H1 (cell line): ENCODE results near the gene MCF2L. TPM values are rescaled to one million over a fixed set of nuclear protein-coding genes. Genes with fewer than 3 reads are reported as not detected.

Experiments used
- CTCF ChIA-PET: fragments of 300-600 bp; sonication (Branson Sonifier 250); formaldehyde crosslinking; loops from one replicate; lab custom pipeline; 2021; ENCODE audit not compliant: partially characterized antibody; lab: Charles Lee
- POLR2A ChIA-PET: fragments of 300-600 bp; sonication (Branson Sonifier 250); formaldehyde crosslinking; loops from one replicate; lab custom pipeline; 2021; ENCODE audit warnings: inconsistent platforms; ENCODE audit not compliant: partially characterized antibody; lab: Charles Lee
- DNase-seq, 2 experiments: peaks; one replicate each; pipeline versions ENCODE4 v3.0.0 to v3.0.0-alpha.2; 2010 to 2022; ENCODE audit warnings: low spot score in 2 of 2, low read depth in 1 of 2, mixed read lengths in 1 of 2
- FAIRE-seq: peaks from 2 replicates; lab custom pipeline; 2011; peaks lifted over from hg19 to GRCh38; lab: Jason Lieb, UNC
- H2AFZ ChIP-seq: 2 replicates; pipeline ENCODE4 v1.8.1; 2012; ENCODE audit warnings: low read length, inconsistent platforms
- H2AK5ac ChIP-seq: 2 replicates; pipeline ENCODE4 v1.6.1; 2013; ENCODE audit warnings: low read depth, low read length
- H2BK120ac ChIP-seq: replicated peaks from 2 replicates; pipeline ENCODE3; 2013; ENCODE audit warnings: low read depth, low read length, inconsistent platforms
- H2BK12ac ChIP-seq: 2 replicates; pipeline ENCODE4 v1.6.1; 2013; ENCODE audit warnings: low read depth, low read length
- H2BK15ac ChIP-seq: 2 replicates; pipeline ENCODE4 v1.6.1; 2013; ENCODE audit warnings: low read length
- H2BK20ac ChIP-seq: 2 replicates; pipeline ENCODE4 v1.6.1; 2013; ENCODE audit warnings: low read length
- H2BK5ac ChIP-seq: 2 replicates; pipeline ENCODE4 v1.6.1; 2013; ENCODE audit warnings: low read depth, low read length
- H3K14ac ChIP-seq: 2 replicates; pipeline ENCODE4 v1.6.1; 2013; ENCODE audit warnings: inconsistent platforms; ENCODE audit not compliant: insufficient read length
- H3K18ac ChIP-seq: 2 replicates; pipeline ENCODE4 v1.6.1; 2013; ENCODE audit warnings: low read length; ENCODE audit errors: extremely low read depth
- H3K23ac ChIP-seq: 2 replicates; pipeline ENCODE4 v1.6.1; 2013; ENCODE audit warnings: inconsistent platforms; ENCODE audit not compliant: insufficient read length
- H3K23me2 ChIP-seq: 2 replicates; pipeline ENCODE4 v1.6.1; 2013; ENCODE audit warnings: low read depth, low read length
- H3K27ac ChIP-seq: 2 replicates; pipeline ENCODE4 v1.6.1; 2011; ENCODE audit warnings: low read depth, low read length, inconsistent platforms
- H3K27me3 ChIP-seq, 4 experiments: replicated peaks in 1 of 4; 1 replicate in 1 of 4; 2 replicates in 3 of 4; pipeline versions ENCODE4 v1.6.1 to v1.8.1; 2011 to 2013; ENCODE audit warnings: low read length in 3 of 4, mild to moderate bottlenecking in 3 of 4, inconsistent platforms in 2 of 4, mixed read lengths in 2 of 4, moderate library complexity in 1 of 4; ENCODE audit not compliant: control insufficient read depth in 3 of 4, insufficient read depth in 3 of 4; ENCODE audit errors: extremely low read depth in 1 of 4
- H3K36me3 ChIP-seq, 4 experiments: 2 replicates each; pipeline versions ENCODE4 v1.6.1 to v1.8.1; 2011 to 2013; ENCODE audit warnings: mild to moderate bottlenecking in 4 of 4, low read length in 3 of 4, moderate library complexity in 2 of 4, control low read depth in 1 of 4, inconsistent platforms in 1 of 4; ENCODE audit not compliant: insufficient read depth in 4 of 4, control insufficient read depth in 2 of 4
- H3K4ac ChIP-seq: replicated peaks from 2 replicates; pipeline ENCODE3; 2013; ENCODE audit warnings: low read length, low read depth, mixed read lengths, inconsistent platforms; ENCODE audit not compliant: insufficient read length
- H3K4me1 ChIP-seq, 4 experiments: replicated peaks in 1 of 4; 1 replicate in 1 of 4; 2 replicates in 3 of 4; pipeline versions ENCODE4 v1.6.1 to v1.8.1; 2011 to 2013; ENCODE audit warnings: low read length in 3 of 4, inconsistent platforms in 2 of 4, mixed read lengths in 1 of 4; ENCODE audit not compliant: insufficient read depth in 4 of 4, control insufficient read depth in 3 of 4
- H3K4me2 ChIP-seq, 2 experiments: 2 replicates each; pipeline versions ENCODE4 v1.6.1 to v1.8.1; 2011 to 2013; ENCODE audit warnings: low read depth in 2 of 2, low read length in 2 of 2, control low read depth in 1 of 2, inconsistent platforms in 1 of 2, mild to moderate bottlenecking in 1 of 2; ENCODE audit not compliant: insufficient read depth in 1 of 2
- H3K4me3 ChIP-seq, 4 experiments: fragments of 200-600, 300-600 bp in 1 of 4; sonication (generic), shearing (Covaris generic), sonication (Bioruptor Twin) in 1 of 4; 2 replicates each; pipeline versions ENCODE4 v1.5.1 to v1.8.1; 2011 to 2016; ENCODE audit warnings: low read length in 4 of 4, low read depth in 3 of 4, control low read depth in 2 of 4, inconsistent platforms in 2 of 4, mild to moderate bottlenecking in 2 of 4, mixed read lengths in 1 of 4, moderate library complexity in 1 of 4; ENCODE audit not compliant: insufficient read depth in 2 of 4; ENCODE audit errors: extremely low read depth in 1 of 4
- H3K56ac ChIP-seq: replicated peaks from 2 replicates; pipeline ENCODE3; 2013; ENCODE audit warnings: low read depth, mild to moderate bottlenecking, mixed read lengths, low read length, inconsistent platforms; ENCODE audit not compliant: insufficient read length
- H3K79me1 ChIP-seq: 2 replicates; pipeline ENCODE4 v1.6.1; 2013; ENCODE audit warnings: low read depth, low read length, control low read depth
- H3K79me2 ChIP-seq, 2 experiments: 2 replicates each; pipeline versions ENCODE4 v1.6.1 to v1.8.1; 2012 to 2013; ENCODE audit warnings: low read length in 2 of 2, mild to moderate bottlenecking in 2 of 2, inconsistent platforms in 1 of 2; ENCODE audit not compliant: insufficient read depth in 2 of 2, control insufficient read depth in 1 of 2
- H3K9ac ChIP-seq, 4 experiments: replicated peaks in 1 of 4; 1 replicate in 1 of 4; 2 replicates in 3 of 4; pipeline versions ENCODE4 v1.6.1 to v1.8.1; 2011 to 2013; ENCODE audit warnings: low read depth in 3 of 4, low read length in 3 of 4, control low read depth in 2 of 4, mild to moderate bottlenecking in 2 of 4, moderate library complexity in 2 of 4, inconsistent platforms in 1 of 4; ENCODE audit errors: extremely low read depth in 1 of 4
- H3K9me3 ChIP-seq, 2 experiments: 2 replicates each; pipeline versions ENCODE4 v1.6.1 to v1.8.1; 2012 to 2013; ENCODE audit warnings: mild to moderate bottlenecking in 2 of 2, moderate library complexity in 2 of 2, control low read depth in 1 of 2, inconsistent platforms in 1 of 2, low read depth in 1 of 2, low read length in 1 of 2, mixed read lengths in 1 of 2; ENCODE audit not compliant: insufficient read depth in 2 of 2
- H4K20me1 ChIP-seq, 2 experiments: replicated peaks in 1 of 2; 2 replicates each; pipeline versions ENCODE3 to v1.8.1; 2011 to 2013; ENCODE audit warnings: inconsistent platforms in 2 of 2, low read length in 2 of 2, mild to moderate bottlenecking in 1 of 2; ENCODE audit not compliant: insufficient read depth in 2 of 2, control insufficient read depth in 1 of 2
- H4K5ac ChIP-seq: 2 replicates; pipeline ENCODE4 v1.6.1; 2013; ENCODE audit warnings: low read length, low read depth, mixed read lengths, inconsistent platforms; ENCODE audit not compliant: insufficient read length
- H4K8ac ChIP-seq: 2 replicates; pipeline ENCODE4 v1.8.0; 2013; ENCODE audit warnings: mild to moderate bottlenecking, moderate library complexity, low read length, inconsistent platforms; ENCODE audit not compliant: insufficient read depth; ENCODE audit errors: extremely low read depth
- H4K91ac ChIP-seq: replicated peaks from 2 replicates; pipeline ENCODE3; 2013; ENCODE audit warnings: low read length, mixed read lengths, inconsistent platforms; ENCODE audit not compliant: insufficient read length
- BRCA1 ChIP-seq: IDR thresholded peaks from 2 replicates; pipeline ENCODE4 v1.6.1; 2012; ENCODE audit warnings: low read depth, low read length, improper control_type of control experiment
- CBX8 ChIP-seq: fragments of 300-800, 300-1000 bp; sonication (generic); IDR thresholded peaks from 2 replicates; pipeline ENCODE4 v1.7.1; 2016; ENCODE audit warnings: low read depth, low read length, borderline replicate concordance
- HDAC6 ChIP-seq: IDR thresholded peaks from one replicate; pipeline ENCODE4 v1.7.1; 2012; ENCODE audit warnings: low read depth, mild to moderate bottlenecking, inconsistent platforms, low read length, moderate library complexity
- KDM5A ChIP-seq: fragments of 200-600 bp; IDR thresholded peaks from 2 replicates; pipeline ENCODE4 v1.7.1; 2012; ENCODE audit warnings: mild to moderate bottlenecking, low read length, inconsistent platforms, mixed read lengths
- POLR2A ChIP-seq, 2 experiments: IDR thresholded peaks; 1 replicate in 1 of 2; 2 replicates in 1 of 2; pipeline ENCODE4 v1.6.1; 2011; ENCODE audit warnings: low read depth in 2 of 2, low read length in 2 of 2, mild to moderate bottlenecking in 2 of 2; ENCODE audit errors: control extremely low read depth in 1 of 2
- RNF2 ChIP-seq: fragments of 200-900, 300-1000 bp; sonication (generic); IDR thresholded peaks from 2 replicates; pipeline ENCODE4 v1.7.1; 2016; ENCODE audit warnings: borderline replicate concordance, low read depth, mild to moderate bottlenecking, antibody characterized with exemption, low read length; ENCODE audit not compliant: poor library complexity, severe bottlenecking; ENCODE audit errors: missing control alignments
- SP2 ChIP-seq: IDR thresholded peaks from 2 replicates; pipeline ENCODE4 v1.6.1; 2012; ENCODE audit warnings: mild to moderate bottlenecking, low read length, inconsistent platforms
- WGBS, 2 experiments: shearing (Covaris generic) in 1 of 2; methylation state at CpG; one replicate each; pipeline versions ENCODE4 v1.1.6 to v1.1.7; 2013 to 2015; ENCODE audit warnings: low lambda C conversion rate in 2 of 2, mixed read lengths in 2 of 2, inconsistent platforms in 1 of 2, low coverage in 1 of 2, missing lambda C conversion rate in 1 of 2; ENCODE audit not compliant: insufficient replicate concordance in 2 of 2, insufficient coverage in 1 of 2, insufficient read length in 1 of 2; ENCODE audit errors: extremely low coverage in 1 of 2, missing lambda C conversion rate in 1 of 2; 5-methylcytosine and 5-hydroxymethylcytosine counted together
- polyA plus RNA-seq, 7 experiments: library from polyadenylated mRNA; depleted of rRNA in 3 of 7; stranded (reverse) in 5 of 7; unstranded in 2 of 7; fragments of >200 nt in 5 of 7; fragments of 200-250 nt in 2 of 7; gene quantifications; 1 replicate in 5 of 7; 2 replicates in 1 of 7; 4 replicates in 1 of 7; pipeline versions ENCODE4 v1.2.1 to v1.2.3, GENCODE V29; 2011 to 2013; ENCODE audit warnings: missing spikeins in 2 of 7, mixed read lengths in 2 of 7
- total RNA-seq: library from RNA; stranded (reverse); fragmentation: NEBNext Ultra II Directional; extraction: Animal tissue kit (Norgen Biotek cat#: 25700); gene quantifications from 2 replicates; pipeline ENCODE4 v1.2.1, GENCODE V29; 2021
- TF ChIP-seq, protein P1 (sequence below): IDR thresholded peaks from 2 replicates; pipeline ENCODE4 v1.6.1; 2012; ENCODE audit warnings: inconsistent platforms

MCF2L gene
- total and polyA plus RNA-seq, 2 of the 8 experiments (the other 6 are each of a cell fraction or from before 2014, with no cell fraction given), result 10.1 to 24.4 TPM

DNA sequence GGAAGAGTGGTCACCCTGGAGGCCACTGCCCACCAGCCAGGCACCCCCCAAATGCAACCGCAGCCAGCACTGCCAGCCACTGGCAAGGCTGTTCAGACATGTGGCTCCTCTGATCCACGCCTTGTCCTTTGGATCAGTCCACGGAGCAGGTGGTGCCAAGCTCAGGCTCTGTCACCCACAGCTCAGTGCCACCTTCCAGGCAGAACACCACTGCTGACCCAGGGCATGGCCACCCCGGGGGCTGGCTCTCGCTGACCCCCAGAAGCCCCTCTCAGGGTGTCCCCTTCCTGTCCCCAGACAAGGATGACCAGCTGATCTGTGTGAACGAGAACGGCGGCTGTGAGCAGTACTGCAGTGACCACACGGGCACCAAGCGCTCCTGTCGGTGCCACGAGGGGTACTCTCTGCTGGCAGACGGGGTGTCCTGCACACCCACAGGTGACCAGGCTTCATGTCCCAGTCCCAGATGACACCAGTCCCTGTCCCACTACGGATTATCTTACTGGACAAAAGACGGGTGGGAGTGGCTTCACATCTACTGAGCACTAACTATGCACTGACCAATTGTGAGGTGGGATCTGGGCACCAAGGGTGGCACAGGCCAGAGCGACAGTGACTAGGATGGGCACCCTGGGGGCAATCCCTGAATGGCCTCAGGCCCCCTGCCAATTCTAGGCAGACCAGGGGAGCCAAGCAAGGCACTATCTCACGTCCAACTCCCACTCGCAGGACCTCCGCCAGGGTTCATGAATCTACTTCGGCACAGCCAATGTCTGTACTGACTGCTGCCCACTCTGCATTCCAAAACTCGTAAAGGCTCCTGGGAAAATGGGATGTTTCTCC lies 146.6 kb downstream of the MCF2L start:
- DNase-seq (peak in 1 of 2 experiments; percentile 33), FAIRE-seq (no peak)
- peaks cover 1% of the 10 kb centered on the region; the same call in 1 of the 2 replicates for H3K23me2 ChIP-seq
- no peaks in the 10 kb centered on the region for H3K4me1 ChIP-seq
- 0 out of 2 replicates have a peak overlapping the region, but pooled peaks have one; percentile 82 for H2AK5ac ChIP-seq
- no peak overlapping the region for H3K23ac ChIP-seq
- no peaks in the 10 kb centered on the region for H3K79me1 ChIP-seq
- H3K9me3 ChIP-seq, result peaks cover 4 to 6% of the 10 kb centered on the region in 2 experiments; a peak in 2 of 4 replicates
- no peak for TF ChIP-seq BRCA1
- no peak for TF ChIP-seq SP2
- no peak for TF ChIP-seq KDM5A
- TF ChIP-seq CBX8, result no peak
- TF ChIP-seq, protein P1, sequence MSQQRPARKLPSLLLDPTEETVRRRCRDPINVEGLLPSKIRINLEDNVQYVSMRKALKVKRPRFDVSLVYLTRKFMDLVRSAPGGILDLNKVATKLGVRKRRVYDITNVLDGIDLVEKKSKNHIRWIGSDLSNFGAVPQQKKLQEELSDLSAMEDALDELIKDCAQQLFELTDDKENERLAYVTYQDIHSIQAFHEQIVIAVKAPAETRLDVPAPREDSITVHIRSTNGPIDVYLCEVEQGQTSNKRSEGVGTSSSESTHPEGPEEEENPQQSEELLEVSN, result no peak
- TF ChIP-seq RNF2, result no peak
- no peak for TF ChIP-seq HDAC6
- no peak for TF ChIP-seq POLR2A (IDR thresholded peaks at IDR 0.05; ENCODE audit: control extremely low read depth in 1 of 2, low read depth in 2 of 2, low read length in 2 of 2)
- no peak overlapping the region for H4K91ac ChIP-seq
- no peak overlapping the region for H4K5ac ChIP-seq
- H3K56ac ChIP-seq, result no peak overlapping the region
- H2BK15ac ChIP-seq, result no peak overlapping the region
- H3K4me3 ChIP-seq, result no peak overlapping the region
- H3K4ac ChIP-seq, result no peak overlapping the region
- WGBS, 2 experiments, result 85% methylated on average over 21 of the region's 21 CpGs; no CpG with 5 or more reads in 1 of the 2 experiments
- H4K20me1 ChIP-seq, result peaks cover 0 to 4% of the 10 kb centered on the region in 2 experiments
- H3K14ac ChIP-seq, result no peak overlapping the region
- H2BK120ac ChIP-seq, result no peak overlapping the region
- H4K8ac ChIP-seq, result no peak overlapping the region
- no peak overlapping the region for H3K9ac ChIP-seq
- H3K36me3 ChIP-seq, result no peaks in the 10 kb centered on the region; a peak in 1 of 8 replicates
- H3K27ac ChIP-seq, result no peak overlapping the region
- ChIA-PET POLR2A (interaction anchor here (1.0 to 1.1 kb wide), 2 partner anchors 14 to 20 kb away, joined by 3 to 4 read pairs; no protein-coding TSS in a partner anchor), CTCF (interaction anchor here (1.0 to 2.1 kb wide), 5 partner anchors 9 to 160 kb away, joined by 3 to 13 read pairs (median 3); no protein-coding TSS in a partner anchor)
- no peaks in the 10 kb centered on the region for H3K79me2 ChIP-seq
- H2BK20ac ChIP-seq, result no peak overlapping the region
- H3K27me3 ChIP-seq, result peaks cover 6 to 7% (median 7%) of the 10 kb centered on the region in 4 experiments; a peak in 6 of 7 replicates
- no peak overlapping the region for H3K18ac ChIP-seq
- no peak overlapping the region for H2BK5ac ChIP-seq
- no peak overlapping the region for H2AFZ ChIP-seq
- no peak overlapping the region for H2BK12ac ChIP-seq
- no peak overlapping the region for H3K4me2 ChIP-seq
